Activated T-cell treated with anti-CD3 and anti-CD28 coated beads, Interleukin-2, amount 50 U/mL, for 72 hours (primary cell): ENCODE results near the gene CHST11. TPM values are rescaled to one million over a fixed set of nuclear protein-coding genes. Genes with fewer than 3 reads are reported as not detected.
A peak's percentile ranks its signal among the peaks of the same experiment; 100 is the strongest.

Experiments used
- ATAC-seq, 2 donors: fragments of 150-1000 bp; cut with Tn5 transposase; replicated peaks in 1 of 2; 2 replicates each; pipeline ENCODE4 v1.10.0; 2021; ENCODE audit warnings: moderate library complexity in 2 of 2, mild to moderate bottlenecking in 1 of 2
- DNase-seq, 2 donors: peaks; one replicate each; pipeline ENCODE4 v3.0.0; 2021 to 2022; ENCODE audit warnings: mixed read lengths in 1 of 2
- H3K27ac Mint-ChIP-seq: one replicate; pipeline ENCODE4 v1.8.0; 2022; ENCODE audit warnings: mild to moderate bottlenecking, moderate library complexity, mixed read lengths
- H3K27me3 Mint-ChIP-seq: one replicate; pipeline ENCODE4 v1.8.0; 2022; ENCODE audit warnings: low read depth, mixed read lengths
- H3K36me3 Mint-ChIP-seq, 2 donors: one replicate each; pipeline ENCODE4 v1.8.0; 2022; ENCODE audit warnings: mixed read lengths in 2 of 2, mild to moderate bottlenecking in 1 of 2; ENCODE audit not compliant: insufficient read depth in 2 of 2
- H3K4me1 Mint-ChIP-seq: one replicate; pipeline ENCODE4 v1.8.0; 2022; ENCODE audit warnings: low read depth, mixed read lengths
- H3K4me3 Mint-ChIP-seq, 2 donors: one replicate each; pipeline ENCODE4 v1.8.0; 2022; ENCODE audit warnings: mild to moderate bottlenecking in 2 of 2, mixed read lengths in 2 of 2, moderate library complexity in 2 of 2
- H3K9me3 Mint-ChIP-seq, 2 donors: one replicate each; pipeline ENCODE4 v1.8.0; 2022; ENCODE audit warnings: mixed read lengths in 2 of 2
- total RNA-seq, 2 donors: library from RNA; stranded (reverse); gene quantifications; one replicate each; pipeline ENCODE4 v1.2.3, GENCODE V29; 2022

CHST11 gene
- total RNA-seq, 2 donors from 2014 or later: 47.2 to 57.7 TPM

DNA sequence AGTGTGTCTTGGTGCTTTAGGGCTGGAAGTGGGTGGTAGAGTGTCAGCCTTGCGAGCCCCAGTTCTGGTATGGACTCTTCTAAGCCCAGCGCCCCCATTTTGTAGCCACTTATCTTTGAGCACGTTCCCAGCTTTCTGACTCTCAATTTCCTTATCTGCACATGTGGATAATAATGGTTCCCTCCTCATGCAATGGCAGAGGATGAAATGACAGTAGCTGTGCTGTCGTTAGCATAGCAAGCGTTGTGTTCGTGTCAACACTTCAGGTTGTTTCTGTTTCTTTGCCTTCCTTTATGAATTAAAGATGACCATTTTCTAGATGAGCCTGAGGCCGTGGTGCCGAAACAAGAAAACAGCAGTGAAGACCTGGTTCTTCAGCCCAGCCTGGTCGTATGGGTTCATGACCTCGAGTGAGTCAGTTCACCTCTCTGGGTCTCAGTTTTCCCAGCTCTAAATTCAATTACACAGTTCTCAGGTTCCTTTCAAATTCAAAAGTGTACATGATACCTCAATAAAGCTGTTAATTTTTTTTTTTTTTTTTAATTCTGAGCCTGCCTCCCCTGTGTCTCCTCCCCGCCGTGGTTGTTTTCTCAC, 268.3 kb downstream of the CHST11 start:
- H3K9me3 Mint-ChIP-seq: no peaks in the 10 kb centered on the region
- H3K36me3 Mint-ChIP-seq: peaks cover 0 to 4% of the 10 kb centered on the region in 2 donors
- no peaks in the 10 kb centered on the region for H3K27me3 Mint-ChIP-seq
- no peak overlapping the region for H3K4me3 Mint-ChIP-seq
- no peak for ATAC-seq
- no peak for DNase-seq
- H3K27ac Mint-ChIP-seq: peak overlapping the region; percentile 31
- H3K4me1 Mint-ChIP-seq: peaks cover 50% of the 10 kb centered on the region

DNA sequence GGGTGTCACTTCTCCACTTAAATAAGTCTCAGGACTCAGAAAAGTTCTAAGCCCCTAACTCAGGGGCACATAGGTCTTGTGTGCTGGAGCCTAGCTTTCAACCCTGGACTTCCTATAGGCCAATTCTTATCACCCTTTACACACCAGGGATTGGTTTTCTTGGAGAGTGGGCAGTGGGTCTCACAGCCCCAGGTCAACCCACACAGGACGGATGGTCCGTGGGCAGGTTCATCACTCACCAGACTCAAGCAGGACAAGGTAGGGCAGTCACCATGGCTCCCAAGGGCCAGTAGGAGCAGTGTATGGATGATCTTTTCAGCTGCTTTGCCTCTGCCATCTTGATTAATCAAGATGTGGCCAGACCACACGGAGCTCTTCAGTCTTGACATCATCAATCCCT, 268.9 kb downstream of the CHST11 start:
- Mint-ChIP-seq H3K27ac (no peak overlapping the region), H3K4me1 (peaks cover 44% of the 10 kb centered on the region), H3K36me3 (peaks cover 0 to 3% of the 10 kb centered on the region in 2 donors), H3K27me3 (no peaks in the 10 kb centered on the region), H3K4me3 (no peak overlapping the region), H3K9me3 (no peaks in the 10 kb centered on the region)
- DNase-seq (no peak), ATAC-seq (no peak)

DNA sequence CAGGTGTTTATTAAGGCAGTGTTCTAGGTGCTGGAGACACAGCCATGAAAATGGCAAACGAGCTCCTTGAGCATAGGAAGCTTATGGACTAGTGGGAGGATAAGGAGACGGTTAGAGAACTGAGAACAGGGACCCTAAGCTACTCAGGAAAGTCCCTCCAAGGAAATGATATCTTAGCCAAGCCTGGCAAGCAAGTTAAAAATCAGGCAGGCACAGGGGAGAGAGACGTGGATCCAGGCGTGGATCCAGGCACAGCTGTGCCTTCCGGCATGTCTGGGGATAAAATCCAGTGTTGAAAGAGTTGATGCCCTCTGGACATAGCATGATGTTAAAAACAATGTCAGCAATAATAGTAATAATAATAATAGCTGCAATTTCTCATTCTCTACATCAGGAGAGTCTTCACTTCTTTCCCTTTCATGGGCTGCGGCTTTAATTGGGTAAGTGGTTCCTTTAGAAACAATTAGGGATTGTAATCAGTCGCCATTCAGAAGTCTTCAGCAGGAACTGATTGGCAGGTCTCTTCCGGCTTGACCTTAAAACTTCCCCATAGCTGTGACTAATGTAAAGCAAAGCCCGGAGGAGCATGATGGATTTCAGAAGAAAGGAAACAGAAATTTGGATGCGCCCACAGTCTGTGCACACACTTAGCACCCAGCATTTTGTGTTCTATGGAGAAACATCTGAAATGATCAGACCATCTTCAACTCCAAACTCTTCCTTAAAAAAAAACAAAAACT, 271.1 kb downstream of the CHST11 start:
- no peak overlapping the region for H3K4me3 Mint-ChIP-seq
- no peak overlapping the region for H3K27ac Mint-ChIP-seq
- H3K36me3 Mint-ChIP-seq: no peaks in the 10 kb centered on the region
- no peaks in the 10 kb centered on the region for H3K9me3 Mint-ChIP-seq
- H3K27me3 Mint-ChIP-seq: no peaks in the 10 kb centered on the region
- no peak for DNase-seq
- peaks cover 24% of the 10 kb centered on the region for H3K4me1 Mint-ChIP-seq
- no peak for ATAC-seq

DNA sequence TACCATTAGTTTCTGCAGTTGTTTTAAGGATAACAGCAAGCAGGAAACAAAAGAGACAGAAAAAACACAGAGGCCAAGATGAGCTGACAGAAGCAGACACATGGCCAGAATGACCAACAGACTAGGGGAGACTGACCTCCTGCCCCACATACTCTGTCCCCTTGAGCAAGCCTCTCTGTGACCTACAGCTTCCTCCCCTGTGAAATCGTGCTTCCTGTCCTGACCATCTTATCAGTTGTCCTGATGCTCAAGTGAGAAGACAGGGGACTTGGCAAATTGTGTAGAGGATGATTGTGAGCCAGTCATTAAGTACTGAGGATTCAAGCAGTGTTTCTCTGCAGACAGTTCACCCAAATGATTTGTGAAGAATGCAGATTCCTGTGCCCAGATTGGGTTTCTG, 272.3 kb downstream of the CHST11 start:
- Mint-ChIP-seq H3K9me3 (no peaks in the 10 kb centered on the region), H3K4me1 (peaks cover 31% of the 10 kb centered on the region), H3K27me3 (no peaks in the 10 kb centered on the region), H3K4me3 (no peak overlapping the region), H3K27ac (peak overlapping the region; percentile 60), H3K36me3 (no peaks in the 10 kb centered on the region)
- DNase-seq (no peak), ATAC-seq (no peak)

DNA sequence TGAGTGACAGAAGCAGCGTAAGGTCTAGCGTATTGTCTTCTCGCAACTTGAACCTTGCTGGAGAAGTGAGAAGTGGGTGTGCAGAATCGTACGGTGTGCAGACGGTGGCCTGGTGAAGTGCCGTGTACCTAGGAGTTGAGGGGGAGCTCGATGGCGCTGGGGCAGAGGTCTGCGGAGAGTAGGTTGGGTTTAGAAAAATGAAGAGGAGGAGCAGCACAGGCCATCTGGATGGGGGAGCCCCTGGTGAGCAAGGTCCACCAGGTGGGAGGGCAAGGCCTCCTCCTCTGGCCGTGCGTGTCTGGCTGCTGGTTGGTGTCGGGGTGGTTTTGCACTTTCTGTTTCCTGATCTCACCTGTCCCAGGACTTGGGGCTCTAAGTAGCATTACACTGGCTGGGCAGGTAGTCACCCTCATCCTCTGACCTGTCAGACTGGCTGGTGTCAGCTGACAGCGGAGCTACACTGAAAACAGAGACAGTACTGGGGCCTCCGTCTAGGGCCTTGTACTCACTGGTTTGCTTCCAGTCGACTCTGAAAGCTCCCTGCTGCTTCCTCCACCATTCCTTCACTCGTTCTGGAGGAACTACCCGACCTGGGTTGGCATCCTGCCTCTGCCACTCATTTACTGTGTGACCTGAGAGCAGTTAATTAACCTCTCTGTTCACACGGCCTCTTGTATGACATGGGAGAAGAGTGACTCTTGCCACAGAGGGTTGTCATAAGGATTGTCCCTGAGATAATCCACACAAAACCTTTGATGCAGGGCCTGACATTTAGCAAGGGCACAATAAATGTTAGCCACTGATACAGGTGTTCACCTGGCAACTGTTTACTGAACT, 273.1 kb downstream of the CHST11 start:
- H3K4me3 Mint-ChIP-seq: no peak overlapping the region
- H3K36me3 Mint-ChIP-seq: no peaks in the 10 kb centered on the region
- no peak overlapping the region for H3K27ac Mint-ChIP-seq
- ATAC-seq (no peak), DNase-seq (no peak)
- peaks cover 34% of the 10 kb centered on the region for H3K4me1 Mint-ChIP-seq
- no peaks in the 10 kb centered on the region for H3K27me3 Mint-ChIP-seq
- H3K9me3 Mint-ChIP-seq: no peaks in the 10 kb centered on the region

DNA sequence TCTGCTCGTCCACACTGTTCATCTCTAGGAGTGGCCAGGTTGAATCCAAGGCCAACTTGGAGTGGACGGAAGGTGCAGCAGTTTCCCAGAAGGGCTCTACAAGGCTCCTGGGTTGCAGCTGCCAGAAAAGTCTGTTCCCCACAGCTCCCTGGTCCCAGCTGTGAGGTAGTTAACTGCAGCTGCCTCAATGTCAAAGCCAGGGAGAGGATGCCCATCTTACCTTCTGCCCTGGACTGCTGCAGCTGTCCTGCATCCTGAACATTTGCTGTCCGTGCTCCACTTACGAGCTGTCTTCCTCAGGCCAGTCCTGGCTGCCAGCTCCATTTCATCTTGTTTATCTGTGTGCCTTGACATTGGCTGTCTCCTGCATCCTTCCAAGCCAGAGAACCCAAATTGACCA, 274.0 kb downstream of the CHST11 start:
- no peak for DNase-seq
- no peak for ATAC-seq
- no peak overlapping the region for H3K27ac Mint-ChIP-seq
- no peaks in the 10 kb centered on the region for H3K36me3 Mint-ChIP-seq
- H3K27me3 Mint-ChIP-seq: no peaks in the 10 kb centered on the region
- H3K9me3 Mint-ChIP-seq: no peaks in the 10 kb centered on the region
- no peak overlapping the region for H3K4me3 Mint-ChIP-seq
- H3K4me1 Mint-ChIP-seq: peaks cover 34% of the 10 kb centered on the region

DNA sequence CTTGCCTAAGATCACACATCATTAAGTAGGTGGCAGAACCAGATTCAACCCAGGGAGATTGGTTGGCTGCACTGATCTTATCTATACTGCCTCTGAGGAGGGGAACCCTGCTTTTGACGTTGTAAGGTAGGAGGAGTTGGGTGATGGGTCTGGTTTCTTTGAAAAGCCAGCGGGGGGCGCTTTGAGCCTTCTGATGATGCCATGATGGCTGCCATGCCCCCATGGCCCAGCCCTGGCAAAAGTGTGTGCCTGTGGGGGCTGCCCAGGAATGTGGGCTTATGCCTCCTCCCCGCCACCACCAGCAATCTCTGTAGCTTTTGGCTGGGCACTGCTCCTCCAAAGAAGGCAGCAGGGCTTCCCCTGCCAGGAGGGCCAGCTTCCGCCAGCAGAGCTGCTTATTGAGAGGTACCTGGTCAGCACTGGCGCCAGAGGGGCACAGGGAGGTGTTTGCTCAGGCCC, 277.0 kb downstream of the CHST11 start:
- Mint-ChIP-seq H3K27ac (peak overlapping the region; percentile 8), H3K9me3 (no peaks in the 10 kb centered on the region), H3K4me3 (no peak overlapping the region), H3K4me1 (peaks cover 60% of the 10 kb centered on the region), H3K36me3 (no peaks in the 10 kb centered on the region), H3K27me3 (no peaks in the 10 kb centered on the region)
- ATAC-seq (peak; percentile 77 to 78), DNase-seq (peak; percentile 48 to 53)

DNA sequence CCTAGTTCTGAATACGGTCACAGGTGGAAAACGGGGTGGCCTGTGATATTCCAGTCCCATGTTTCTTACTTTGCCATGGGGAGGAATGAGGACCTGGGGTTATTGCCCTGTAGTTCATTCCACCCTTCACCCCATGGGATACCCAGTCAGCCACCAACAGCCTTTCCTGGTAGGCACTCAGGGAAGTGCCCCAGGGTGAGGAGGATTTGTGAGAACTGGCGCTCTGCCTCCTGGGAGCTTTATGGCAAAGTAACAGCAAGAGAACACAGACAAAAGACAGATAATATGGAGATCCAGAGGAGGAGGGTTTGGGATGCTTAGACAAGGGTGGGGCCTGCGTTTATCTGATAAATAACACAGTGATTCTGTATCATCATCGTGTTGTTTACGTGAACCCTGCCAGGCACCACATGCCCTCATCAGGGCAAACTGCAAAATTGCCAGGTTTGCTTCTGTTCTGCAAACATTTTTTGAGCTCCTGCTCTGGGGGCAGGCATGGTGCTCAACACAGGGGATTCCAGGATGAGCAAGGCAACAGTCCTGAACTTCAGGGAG, 277.9 kb downstream of the CHST11 start:
- DNase-seq: no peak
- Mint-ChIP-seq H3K4me1 (peaks cover 64% of the 10 kb centered on the region), H3K27ac (peak overlapping the region; percentile 93), H3K4me3 (no peak overlapping the region), H3K9me3 (no peaks in the 10 kb centered on the region), H3K27me3 (no peaks in the 10 kb centered on the region), H3K36me3 (no peaks in the 10 kb centered on the region)
- no peak for ATAC-seq

DNA sequence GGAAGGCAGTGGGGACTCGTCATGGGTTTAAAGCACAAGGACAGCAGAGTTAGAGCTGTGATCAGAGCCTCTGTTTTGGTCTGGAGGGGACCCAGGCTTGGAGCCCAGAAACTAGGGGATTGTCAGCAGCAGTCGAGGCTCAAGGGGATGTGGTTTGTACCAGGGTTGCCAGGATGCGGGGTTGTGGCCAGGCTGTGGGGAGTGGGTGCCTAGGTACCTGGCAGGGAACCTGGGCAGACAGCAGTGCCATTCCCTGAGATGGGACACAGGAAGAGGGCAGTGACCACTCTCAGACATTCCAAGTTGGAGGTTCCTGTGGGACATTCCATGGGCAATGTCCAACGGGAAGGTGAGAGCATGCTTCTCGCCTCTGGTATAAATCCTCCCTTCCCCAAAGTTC, 279.1 kb downstream of the CHST11 start:
- H3K27me3 Mint-ChIP-seq: no peaks in the 10 kb centered on the region
- no peak for ATAC-seq
- H3K4me3 Mint-ChIP-seq: no peak overlapping the region
- H3K27ac Mint-ChIP-seq: no peak overlapping the region
- no peak for DNase-seq
- no peaks in the 10 kb centered on the region for H3K9me3 Mint-ChIP-seq
- peaks cover 73% of the 10 kb centered on the region for H3K4me1 Mint-ChIP-seq
- no peaks in the 10 kb centered on the region for H3K36me3 Mint-ChIP-seq

DNA sequence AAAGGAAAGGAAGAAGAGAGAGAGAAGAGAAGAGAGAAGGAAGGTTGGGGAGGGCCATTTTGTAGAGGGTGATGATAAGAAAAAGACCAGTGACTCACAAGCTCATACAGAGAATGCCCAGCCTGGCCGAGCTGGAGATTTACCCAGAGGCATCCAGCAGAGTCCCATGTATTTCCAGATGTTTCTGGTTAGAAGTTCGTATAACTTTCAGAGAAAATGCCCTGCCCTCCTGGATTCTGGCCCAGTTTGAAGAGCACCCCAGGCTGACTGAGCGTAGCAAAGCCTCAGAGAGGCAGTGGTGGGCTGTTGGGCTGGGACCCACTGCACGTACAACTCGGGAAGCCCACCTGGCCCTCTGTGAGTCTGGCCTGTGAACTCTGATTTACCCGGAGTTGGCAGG, 279.6 kb downstream of the CHST11 start:
- Mint-ChIP-seq H3K36me3 (no peaks in the 10 kb centered on the region), H3K9me3 (no peaks in the 10 kb centered on the region), H3K4me1 (peaks cover 78% of the 10 kb centered on the region), H3K4me3 (no peak overlapping the region), H3K27me3 (no peaks in the 10 kb centered on the region), H3K27ac (no peak overlapping the region)
- no peak for ATAC-seq
- DNase-seq: no peak

DNA sequence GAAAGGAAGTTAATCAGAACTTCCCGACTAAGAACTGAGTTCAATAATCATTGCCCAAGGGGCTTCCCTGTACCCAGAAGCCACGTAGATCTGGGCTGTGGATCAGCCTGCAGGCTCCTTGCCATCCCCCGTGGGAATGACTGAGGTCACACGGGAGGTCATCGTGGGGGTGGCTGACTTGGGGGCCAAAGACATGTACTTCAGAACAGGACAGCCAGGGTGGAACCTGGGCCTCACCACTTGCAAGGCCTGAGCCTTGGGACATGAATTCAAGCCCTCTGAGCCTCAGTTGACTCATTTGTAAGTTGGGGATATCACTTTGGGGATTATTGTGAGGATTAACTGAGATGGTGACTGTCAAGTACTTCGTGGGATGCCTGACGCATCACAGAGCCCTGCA, 280.4 kb downstream of the CHST11 start:
- Mint-ChIP-seq H3K36me3 (no peaks in the 10 kb centered on the region), H3K9me3 (no peaks in the 10 kb centered on the region), H3K27me3 (no peaks in the 10 kb centered on the region), H3K4me3 (no peak overlapping the region), H3K27ac (peak overlapping the region; percentile 48), H3K4me1 (peaks cover 84% of the 10 kb centered on the region)
- DNase-seq: no peak
- ATAC-seq: no peak

DNA sequence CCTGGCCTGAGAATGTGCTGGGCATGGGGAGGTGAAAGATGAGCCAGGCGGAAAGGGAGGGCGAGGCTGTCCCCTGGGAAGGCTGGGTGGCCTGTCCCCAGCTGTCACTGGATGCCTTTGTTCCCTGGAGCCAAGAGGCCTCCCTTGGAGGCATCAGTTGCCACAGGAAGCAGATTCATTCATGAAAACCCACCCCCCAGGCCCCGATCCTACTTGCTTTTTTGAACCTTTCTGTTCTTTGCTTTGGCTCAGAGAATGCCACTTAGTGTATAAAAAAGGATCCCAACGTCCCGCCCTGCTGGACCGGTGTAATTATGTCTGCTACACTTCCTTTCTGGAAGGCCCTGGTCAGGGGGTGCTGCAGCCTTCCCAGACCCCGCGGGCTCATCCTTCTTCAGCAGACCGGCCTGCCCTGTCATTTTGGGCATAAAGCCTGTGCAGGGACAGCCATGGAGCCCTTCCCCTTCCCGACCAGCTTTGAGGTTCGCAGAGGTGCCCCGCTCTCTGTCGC, 281.1 kb downstream of the CHST11 start:
- ATAC-seq (no peak), DNase-seq (no peak)
- peaks cover 86% of the 10 kb centered on the region for H3K4me1 Mint-ChIP-seq
- peak overlapping the region; percentile 48 for H3K27ac Mint-ChIP-seq
- H3K27me3 Mint-ChIP-seq: no peaks in the 10 kb centered on the region
- no peaks in the 10 kb centered on the region for H3K9me3 Mint-ChIP-seq
- H3K4me3 Mint-ChIP-seq: peak overlapping the region in 1 of 2 donors; percentile 19
- no peaks in the 10 kb centered on the region for H3K36me3 Mint-ChIP-seq

DNA sequence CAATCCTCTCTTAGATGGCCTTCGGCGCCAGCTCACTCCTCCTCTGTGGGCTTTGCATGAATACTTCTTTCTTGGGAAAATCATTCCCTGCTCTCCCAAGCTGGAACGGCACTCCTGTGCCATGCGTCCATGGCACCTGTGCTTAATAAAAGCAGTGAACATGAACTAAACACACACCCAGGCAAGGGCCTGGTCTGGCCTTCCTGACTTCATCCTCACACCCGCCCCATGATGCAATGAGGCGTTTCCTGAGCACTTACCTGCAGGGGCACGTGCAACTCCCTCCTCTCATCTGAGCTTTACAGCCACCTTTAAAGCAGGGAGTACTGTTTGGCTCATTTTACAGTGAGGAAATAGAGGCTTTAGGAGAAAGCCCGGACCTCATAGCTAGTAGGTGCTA, 281.6 kb downstream of the CHST11 start:
- no peaks in the 10 kb centered on the region for H3K27me3 Mint-ChIP-seq
- peak overlapping the region; percentile 24 for H3K27ac Mint-ChIP-seq
- no peaks in the 10 kb centered on the region for H3K36me3 Mint-ChIP-seq
- peaks cover 83% of the 10 kb centered on the region for H3K4me1 Mint-ChIP-seq
- no peak overlapping the region for H3K4me3 Mint-ChIP-seq
- H3K9me3 Mint-ChIP-seq: no peaks in the 10 kb centered on the region
- no peak for ATAC-seq
- no peak for DNase-seq
